IPS-18a (cell line): Measurements from ENCODE around the gene FXN.
A peak's percentile ranks its signal among the peaks of the same experiment; 100 is the strongest.
"Not testable (repeated sequence)": the region's sequence is repeated elsewhere in the genome, so short reads cannot be mapped to it uniquely, and the experiment has no call there.

Source experiments
- H3K27ac ChIP-seq: one replicate; pipeline ENCODE4 v1.5.1; 2013; ENCODE audit warnings: low read length
- H3K27me3 ChIP-seq: one replicate; pipeline ENCODE4 v1.6.1; 2013; ENCODE audit warnings: mild to moderate bottlenecking, low read length; ENCODE audit not compliant: control insufficient read depth, insufficient read depth
- H3K36me3 ChIP-seq: one replicate; pipeline ENCODE4 v1.6.1; 2013; ENCODE audit warnings: low read depth, low read length; ENCODE audit not compliant: control insufficient read depth
- H3K4me1 ChIP-seq: one replicate; pipeline ENCODE4 v1.6.1; 2013; ENCODE audit warnings: low read depth, low read length; ENCODE audit not compliant: control insufficient read depth
- H3K4me3 ChIP-seq: one replicate; pipeline ENCODE4 v1.5.1; 2013; ENCODE audit warnings: low read length
- H3K9ac ChIP-seq: one replicate; pipeline ENCODE4 v1.6.1; 2013; ENCODE audit warnings: mild to moderate bottlenecking, low read length, moderate library complexity
- H3K9me3 ChIP-seq: one replicate; pipeline ENCODE4 v1.6.1; 2013; ENCODE audit warnings: low read depth, low read length; ENCODE audit not compliant: control insufficient read depth

Gene FXN

GRCh38 chr9:69090140-69090750 is 54.7 kb downstream of the FXN start:
- Histone ChIP-seq H3K4me3 (peak overlapping the region; percentile 40), H3K9ac (peak overlapping the region; percentile 40), H3K9me3 (no peaks in the 10 kb centered on the region), H3K36me3 (no peaks in the 10 kb centered on the region), H3K27me3 (no peaks in the 10 kb centered on the region), H3K27ac (peak overlapping the region; percentile 52), H3K4me1 (peaks cover 21% of the 10 kb centered on the region)

GRCh38 chr9:69090946-69091345 is 55.4 kb downstream of the FXN start:
- Histone ChIP-seq H3K9ac (no peak overlapping the region), H3K36me3 (no peaks in the 10 kb centered on the region), H3K27ac (no peak overlapping the region), H3K9me3 (no peaks in the 10 kb centered on the region), H3K4me1 (peaks cover 21% of the 10 kb centered on the region), H3K4me3 (peak overlapping the region; percentile 40), H3K27me3 (no peaks in the 10 kb centered on the region)

- no peak overlapping the region for H3K9ac ChIP-seq
- peaks cover 21% of the 10 kb centered on the region for H3K4me1 ChIP-seq
- no peaks in the 10 kb centered on the region for H3K27me3 ChIP-seq
- no peaks in the 10 kb centered on the region for H3K9me3 ChIP-seq
- H3K36me3 ChIP-seq: no peaks in the 10 kb centered on the region
- no peak overlapping the region for H3K27ac ChIP-seq
- H3K4me3 ChIP-seq: no peak overlapping the region
Observed at GRCh38 chr9:69093471-69094103, 58.0 kb downstream of the FXN start.

- H3K9me3 ChIP-seq: not testable (repeated sequence)
- H3K4me1 ChIP-seq: peaks cover 14% of the 10 kb centered on the region
Observed at GRCh38 chr9:69094361-69095135, 59.0 kb downstream of the FXN start.

GRCh38 chr9:69097064-69097463 is 61.5 kb downstream of the FXN start:
- Histone ChIP-seq H3K27me3 (no peaks in the 10 kb centered on the region), H3K4me1 (no peaks in the 10 kb centered on the region), H3K9me3 (no peaks in the 10 kb centered on the region), H3K27ac (no peak overlapping the region), H3K4me3 (no peak overlapping the region), H3K9ac (no peak overlapping the region), H3K36me3 (no peaks in the 10 kb centered on the region)

More at GRCh38 chr9:69094361-69095135, 59.0 kb downstream of the FXN start:
- H3K4me3 ChIP-seq, H3K9ac ChIP-seq, H3K36me3 ChIP-seq, H3K27ac ChIP-seq, H3K27me3 ChIP-seq: not testable (repeated sequence)

- no peaks in the 10 kb centered on the region for H3K4me1 ChIP-seq
- H3K9ac ChIP-seq: no peak overlapping the region
- H3K36me3 ChIP-seq: no peaks in the 10 kb centered on the region
- no peak overlapping the region for H3K27ac ChIP-seq
- H3K4me3 ChIP-seq: no peak overlapping the region
- H3K27me3 ChIP-seq: no peaks in the 10 kb centered on the region
- H3K9me3 ChIP-seq: no peaks in the 10 kb centered on the region
Observed at GRCh38 chr9:69097923-69098593, 62.5 kb downstream of the FXN start.

- H3K4me1 ChIP-seq, H3K27me3 ChIP-seq, H3K27ac ChIP-seq, H3K9ac ChIP-seq, H3K9me3 ChIP-seq, H3K36me3 ChIP-seq, H3K4me3 ChIP-seq: not testable (repeated sequence)
Observed at GRCh38 chr9:69103348-69103996, 67.9 kb downstream of the FXN start.

- no peaks in the 10 kb centered on the region for H3K9me3 ChIP-seq
- H3K36me3 ChIP-seq: no peaks in the 10 kb centered on the region
- H3K4me3 ChIP-seq: no peak overlapping the region
- H3K27me3 ChIP-seq: no peaks in the 10 kb centered on the region
- no peak overlapping the region for H3K27ac ChIP-seq
- H3K4me1 ChIP-seq: peaks cover 8% of the 10 kb centered on the region
- no peak overlapping the region for H3K9ac ChIP-seq
Observed at GRCh38 chr9:69104830-69105527, 69.4 kb downstream of the FXN start.

GRCh38 chr9:69107771-69108170 is 72.2 kb downstream of the FXN start:
- Histone ChIP-seq H3K36me3 (no peaks in the 10 kb centered on the region), H3K4me1 (peaks cover 8% of the 10 kb centered on the region), H3K9me3 (no peaks in the 10 kb centered on the region), H3K4me3 (no peak overlapping the region), H3K27ac (no peak overlapping the region), H3K27me3 (no peaks in the 10 kb centered on the region), H3K9ac (no peak overlapping the region)

GRCh38 chr9:69108706-69109105 is 73.2 kb downstream of the FXN start:
- not testable (repeated sequence) for H3K36me3 ChIP-seq, H3K27ac ChIP-seq, H3K9ac ChIP-seq, H3K4me3 ChIP-seq, H3K4me1 ChIP-seq, H3K9me3 ChIP-seq, H3K27me3 ChIP-seq

GRCh38 chr9:69109152-69109551 is 73.6 kb downstream of the FXN start:
- peaks cover 8% of the 10 kb centered on the region for H3K4me1 ChIP-seq
- H3K9ac ChIP-seq: no peak overlapping the region
- no peak overlapping the region for H3K27ac ChIP-seq
- H3K27me3 ChIP-seq: no peaks in the 10 kb centered on the region
- no peak overlapping the region for H3K4me3 ChIP-seq
- H3K9me3 ChIP-seq: no peaks in the 10 kb centered on the region
- H3K36me3 ChIP-seq: no peaks in the 10 kb centered on the region
